WI38 (cell line): ENCODE measurements around the gene KRT73.

Source experiments
- H3K4me3 ChIP-seq: 2 replicates; pipeline ENCODE4 v1.5.1; 2011; ENCODE audit warnings: low read depth, mild to moderate bottlenecking, control low read depth, low read length
- TF ChIP-seq, protein P1 (sequence below): IDR thresholded peaks from 2 replicates; pipeline ENCODE4 v1.5.1; 2012; ENCODE audit warnings: low read depth, mild to moderate bottlenecking, control low read depth, low read length

Gene KRT73

DNA sequence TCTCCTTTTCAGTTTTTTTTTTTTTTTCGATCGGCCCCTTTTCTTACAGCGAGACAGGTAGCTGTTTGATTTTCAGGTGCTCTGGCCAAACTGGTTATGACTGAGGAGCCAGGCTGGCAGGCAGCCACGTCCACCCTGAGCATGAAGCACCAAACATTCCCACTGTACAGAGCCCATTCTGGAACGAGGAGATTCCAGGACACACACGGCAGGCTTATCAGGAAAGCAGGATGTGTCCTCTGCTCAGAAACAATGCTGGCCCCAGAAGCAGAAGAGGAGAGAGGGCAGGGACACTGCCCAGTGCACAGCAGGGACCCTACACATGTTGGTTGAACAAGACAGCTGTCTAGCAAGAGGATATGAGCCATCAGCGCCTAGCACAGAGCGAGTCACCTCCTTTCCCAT lies 37.4 kb upstream of the KRT73 start:
- no peak overlapping the region for H3K4me3 ChIP-seq

DNA sequence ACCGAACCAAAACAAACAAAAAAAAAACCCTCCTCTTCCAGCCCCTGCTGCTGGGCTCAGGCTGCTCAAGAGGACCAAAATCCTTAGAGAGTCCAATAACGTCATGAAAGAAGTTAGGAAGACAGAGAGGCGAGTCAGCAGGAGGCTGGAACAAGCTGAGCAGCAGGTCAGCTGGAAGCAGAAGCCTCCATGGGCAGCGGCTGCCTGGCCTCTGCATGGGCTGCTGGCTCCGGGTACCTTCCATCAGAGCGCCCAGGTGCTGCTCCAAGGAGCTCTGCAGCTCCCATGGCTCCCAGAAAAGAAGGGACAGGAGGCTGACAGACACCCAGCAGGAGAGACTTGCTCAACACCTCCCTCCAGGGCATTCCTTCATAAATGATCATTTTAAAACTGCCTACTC lies 36.9 kb upstream of the KRT73 start:
- no peak overlapping the region for H3K4me3 ChIP-seq
- TF ChIP-seq, protein P1, sequence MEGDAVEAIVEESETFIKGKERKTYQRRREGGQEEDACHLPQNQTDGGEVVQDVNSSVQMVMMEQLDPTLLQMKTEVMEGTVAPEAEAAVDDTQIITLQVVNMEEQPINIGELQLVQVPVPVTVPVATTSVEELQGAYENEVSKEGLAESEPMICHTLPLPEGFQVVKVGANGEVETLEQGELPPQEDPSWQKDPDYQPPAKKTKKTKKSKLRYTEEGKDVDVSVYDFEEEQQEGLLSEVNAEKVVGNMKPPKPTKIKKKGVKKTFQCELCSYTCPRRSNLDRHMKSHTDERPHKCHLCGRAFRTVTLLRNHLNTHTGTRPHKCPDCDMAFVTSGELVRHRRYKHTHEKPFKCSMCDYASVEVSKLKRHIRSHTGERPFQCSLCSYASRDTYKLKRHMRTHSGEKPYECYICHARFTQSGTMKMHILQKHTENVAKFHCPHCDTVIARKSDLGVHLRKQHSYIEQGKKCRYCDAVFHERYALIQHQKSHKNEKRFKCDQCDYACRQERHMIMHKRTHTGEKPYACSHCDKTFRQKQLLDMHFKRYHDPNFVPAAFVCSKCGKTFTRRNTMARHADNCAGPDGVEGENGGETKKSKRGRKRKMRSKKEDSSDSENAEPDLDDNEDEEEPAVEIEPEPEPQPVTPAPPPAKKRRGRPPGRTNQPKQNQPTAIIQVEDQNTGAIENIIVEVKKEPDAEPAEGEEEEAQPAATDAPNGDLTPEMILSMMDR = no peak

More for the DNA sequence above, 37.4 kb upstream of the KRT73 start:
- TF ChIP-seq, protein P1 = no peak

DNA sequence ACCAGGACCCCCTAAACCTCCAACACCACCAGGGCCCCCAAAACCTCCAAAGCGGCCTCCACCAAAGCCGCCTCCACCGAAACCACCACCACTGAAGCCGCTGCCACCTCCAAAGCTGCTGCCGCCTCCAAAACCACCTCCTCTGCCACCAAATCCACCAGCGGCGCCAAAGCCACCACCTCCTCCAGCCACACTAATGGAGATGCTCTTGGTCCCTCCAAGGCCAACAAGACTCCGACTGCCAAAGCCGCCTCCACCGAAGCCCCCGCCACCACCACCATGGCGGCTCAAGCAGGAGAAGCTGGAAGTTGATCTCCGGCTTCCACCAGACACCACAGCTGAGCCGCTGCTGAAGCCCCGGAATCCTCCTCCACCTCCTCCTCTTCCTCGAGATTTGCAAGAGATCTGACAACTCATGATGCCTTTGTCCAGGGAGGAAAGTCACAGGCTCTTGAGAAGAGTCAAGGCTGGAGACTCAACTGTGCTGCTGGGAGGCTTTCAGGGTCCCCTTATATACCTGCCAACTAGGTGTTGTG lies 33.4 kb upstream of the KRT73 start, which contains the start of gene KRT2:
Gene KRT2 (minus strand): TSS at position 486 of the 536 bp plus-strand sequence. CDS start 69 bp downstream, at position 417.
- TF ChIP-seq, protein P1 = no peak
- H3K4me3 ChIP-seq = no peak within 1 kb of the TSS

DNA sequence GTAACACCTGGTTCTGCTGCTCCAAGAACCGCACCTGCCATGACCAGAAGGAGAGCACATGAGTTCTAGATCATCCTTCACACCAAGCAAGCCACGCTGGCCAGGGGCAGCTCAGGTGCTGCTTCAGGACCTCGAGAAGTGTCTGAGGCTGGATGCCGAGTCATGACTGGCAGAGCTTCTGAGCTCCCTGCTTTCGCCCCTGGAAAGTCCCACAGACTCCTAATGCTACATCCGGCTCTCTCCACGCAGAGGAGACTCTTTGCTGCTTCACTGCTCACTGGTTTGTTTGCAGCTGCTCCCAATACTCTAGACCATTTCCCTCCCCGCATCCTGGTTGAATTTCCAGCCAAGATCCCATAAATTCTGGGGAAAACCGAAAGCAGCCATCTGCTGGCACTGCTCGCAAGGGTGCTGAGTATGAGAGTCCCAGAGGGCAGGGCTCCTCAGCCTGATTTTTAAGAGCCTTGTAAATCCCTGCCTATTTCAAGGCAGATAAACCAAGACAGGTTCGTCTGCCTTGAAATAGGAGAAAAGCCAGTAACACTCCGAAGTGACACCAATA lies 32.2 kb upstream of the KRT73 start:
- no peak overlapping the region for H3K4me3 ChIP-seq
- TF ChIP-seq, protein P1 = no peak

DNA sequence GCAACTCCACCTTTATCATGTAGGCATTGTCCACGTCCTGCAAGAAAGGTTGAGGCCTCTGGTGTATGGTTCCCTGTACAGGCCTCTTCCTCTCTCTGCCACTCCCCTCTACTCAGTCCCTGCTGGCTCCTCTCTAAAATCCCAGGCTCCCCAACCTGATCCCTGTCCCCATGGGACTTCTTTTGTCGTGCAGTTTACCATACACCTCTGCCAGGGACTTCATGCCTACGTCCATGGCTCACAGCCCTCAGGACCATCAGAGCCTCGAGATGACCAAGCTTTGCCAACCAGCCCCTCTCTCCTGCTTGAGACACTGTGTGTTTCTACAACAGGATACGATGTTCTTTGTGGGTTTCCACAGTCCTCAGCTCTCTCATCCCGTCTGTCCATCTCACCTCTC lies 30.7 kb upstream of the KRT73 start:
- H3K4me3 ChIP-seq = no peak overlapping the region
- TF ChIP-seq, protein P1 = no peak

DNA sequence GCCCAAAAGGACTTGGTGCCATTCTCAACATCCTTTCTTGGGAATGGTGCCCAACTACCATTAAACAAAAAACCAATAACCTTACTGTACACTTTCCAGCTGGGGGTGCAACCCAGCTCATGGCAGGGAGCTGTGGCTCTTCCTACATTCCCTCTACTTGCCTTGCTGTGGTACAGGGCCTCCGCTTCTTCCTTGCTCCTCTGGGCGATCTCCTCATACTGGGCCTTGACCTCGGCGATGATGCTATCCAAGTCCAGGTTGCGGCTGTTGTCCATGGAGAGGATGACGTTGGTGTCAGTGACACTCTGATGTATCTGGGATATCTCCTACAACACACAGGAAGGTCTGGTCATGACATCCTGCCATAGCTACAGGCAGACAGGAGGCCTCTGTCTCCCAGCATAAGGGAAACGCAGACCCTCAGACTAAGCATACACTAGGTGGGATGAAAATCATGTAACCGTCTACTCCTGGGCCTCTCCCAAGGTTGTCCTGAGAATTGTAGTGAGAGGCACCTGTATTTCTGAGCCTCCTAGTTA lies 29.7 kb upstream of the KRT73 start:
- TF ChIP-seq, protein P1 = no peak
- no peak overlapping the region for H3K4me3 ChIP-seq

DNA sequence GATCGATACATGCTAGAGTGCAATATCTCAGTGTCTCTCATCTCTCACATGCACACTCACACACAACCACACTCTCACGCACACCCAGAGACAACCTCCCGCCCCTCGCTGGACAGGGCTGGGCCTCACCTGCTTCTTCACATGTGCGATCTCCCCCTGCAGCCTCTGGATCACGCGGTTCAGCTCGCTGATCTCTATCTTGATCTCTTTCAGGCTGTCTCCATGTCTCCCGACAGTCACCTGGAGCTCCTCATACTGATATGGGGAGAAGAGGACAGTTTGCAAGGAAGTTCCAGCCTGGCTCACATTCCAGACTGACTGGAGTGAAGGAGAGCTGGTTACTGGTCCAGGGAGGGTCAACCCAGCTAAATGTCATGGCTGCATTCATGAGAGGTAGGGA lies 29.2 kb upstream of the KRT73 start:
- no peak overlapping the region for H3K4me3 ChIP-seq
- TF ChIP-seq, protein P1 = no peak
